ENCODE measurements around the gene HOXB6.

Gene HOXB6

DNA sequence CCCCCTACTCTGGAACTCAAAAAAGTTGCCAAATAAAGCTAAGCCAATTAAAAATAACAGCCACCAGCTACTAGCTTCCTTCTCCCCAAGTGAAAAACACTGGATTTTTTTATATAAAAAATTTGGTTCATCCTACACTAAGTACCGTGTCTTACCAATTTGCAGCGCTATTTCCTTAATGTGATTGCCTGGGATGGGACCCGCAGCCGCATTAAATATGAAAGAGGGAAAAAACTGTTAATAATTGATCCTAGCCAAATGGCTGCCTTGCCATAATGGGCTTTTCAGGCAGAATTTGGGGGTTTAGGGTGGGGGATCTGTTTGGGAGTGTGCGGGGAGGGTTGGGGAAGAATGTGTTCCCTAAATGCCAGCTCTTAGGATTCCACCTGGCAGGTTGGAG lies 19.3 kb upstream of the HOXB6 start:
- no peak for DNase-seq (ENCODE audit: low read depth, low spot score)
- no peak overlapping the region for H3K27ac ChIP-seq

DNA sequence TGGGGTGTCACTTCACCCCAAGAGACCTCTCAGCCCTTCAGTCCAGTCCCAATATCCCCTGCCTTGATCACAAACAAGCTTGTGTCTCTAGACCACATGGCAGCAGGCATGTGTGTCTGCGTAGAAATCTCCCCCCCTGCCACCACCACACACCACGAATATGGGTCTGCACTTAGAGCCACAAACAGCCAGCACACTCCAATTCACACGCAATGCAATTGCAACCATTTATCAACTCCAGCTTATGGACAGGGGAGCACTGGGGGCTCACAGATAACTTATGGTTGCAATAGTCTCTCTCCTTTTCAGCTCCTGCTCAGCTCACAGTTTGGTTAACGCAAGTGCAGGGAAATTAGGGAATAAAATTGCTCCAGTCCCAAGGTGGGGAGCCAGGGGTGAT lies 18.8 kb upstream of the HOXB6 start:
- H3K27ac ChIP-seq: no peak overlapping the region
- no peak for DNase-seq (ENCODE audit: low read depth, low spot score)

DNA sequence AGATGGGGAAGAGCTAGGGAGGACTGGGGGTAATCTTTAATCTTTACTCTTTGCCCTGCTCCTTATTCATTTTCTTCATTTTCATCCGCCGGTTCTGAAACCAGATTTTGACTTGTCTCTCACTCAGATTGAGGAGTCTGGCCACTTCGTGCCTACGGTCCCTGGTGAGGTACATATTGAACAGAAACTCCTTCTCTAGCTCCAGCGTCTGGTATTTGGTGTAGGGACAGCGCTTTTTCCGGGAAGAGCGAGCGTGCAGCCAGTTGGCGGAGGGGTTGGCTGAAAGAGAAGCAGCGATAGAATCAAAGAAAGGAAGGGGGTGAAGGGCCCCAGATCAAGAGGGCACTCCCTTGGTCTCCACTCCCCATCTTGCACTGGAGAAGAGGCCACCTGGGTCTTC lies 18.1 kb upstream of the HOXB6 start:
- H3K27ac ChIP-seq: no peak overlapping the region
- DNase-seq (ENCODE audit: low read depth, low spot score): no peak

DNA sequence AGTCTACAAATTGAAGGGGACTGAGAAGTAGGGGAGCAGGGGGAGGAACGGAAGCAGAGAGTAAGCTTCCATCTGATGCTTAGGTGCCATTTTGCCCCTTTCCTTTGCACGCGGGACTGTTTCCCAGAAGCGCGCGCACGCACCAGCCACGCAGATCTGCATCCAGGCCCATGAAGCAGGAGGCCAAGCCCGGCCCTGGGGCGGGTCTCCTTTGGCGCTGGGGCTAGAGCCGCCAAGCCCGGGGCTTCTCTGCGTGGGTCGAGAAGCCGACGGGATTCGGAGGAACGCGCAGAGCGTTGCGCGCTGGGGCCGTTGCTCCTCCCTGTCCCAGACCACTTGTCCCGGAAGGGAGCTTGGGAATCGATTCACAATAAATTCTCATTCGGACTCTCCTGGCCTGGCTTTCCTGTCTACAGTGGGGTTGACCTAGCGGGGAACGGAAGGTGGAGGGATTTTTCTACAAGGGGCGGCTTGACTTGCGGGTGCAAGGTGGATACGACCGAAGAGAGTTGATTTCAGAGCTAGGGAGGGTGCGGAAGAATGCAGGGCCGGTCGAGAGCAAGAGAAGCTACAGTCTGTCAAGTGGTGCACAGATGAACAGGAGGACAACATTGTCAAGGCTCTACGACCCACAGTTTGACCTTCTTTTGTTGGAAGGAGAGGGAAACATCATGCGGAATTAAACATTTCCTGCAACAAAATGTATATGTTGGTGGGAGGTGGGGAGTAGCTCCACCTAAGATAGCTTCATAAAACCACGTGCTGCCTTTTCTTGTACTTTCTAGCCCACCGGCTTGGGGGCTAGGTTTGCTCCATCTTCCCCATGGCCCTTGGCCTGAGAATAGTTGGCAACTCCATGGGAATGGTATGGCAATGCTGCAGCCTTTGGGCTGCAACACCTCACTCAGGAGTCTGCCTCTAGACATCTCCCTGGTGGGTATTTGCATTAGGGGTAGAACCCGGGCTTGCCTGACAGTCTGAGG lies 16.9 kb upstream of the HOXB6 start:
- H3K27ac ChIP-seq: no peak overlapping the region
- DNase-seq (ENCODE audit: low read depth, low spot score): no peak

DNA sequence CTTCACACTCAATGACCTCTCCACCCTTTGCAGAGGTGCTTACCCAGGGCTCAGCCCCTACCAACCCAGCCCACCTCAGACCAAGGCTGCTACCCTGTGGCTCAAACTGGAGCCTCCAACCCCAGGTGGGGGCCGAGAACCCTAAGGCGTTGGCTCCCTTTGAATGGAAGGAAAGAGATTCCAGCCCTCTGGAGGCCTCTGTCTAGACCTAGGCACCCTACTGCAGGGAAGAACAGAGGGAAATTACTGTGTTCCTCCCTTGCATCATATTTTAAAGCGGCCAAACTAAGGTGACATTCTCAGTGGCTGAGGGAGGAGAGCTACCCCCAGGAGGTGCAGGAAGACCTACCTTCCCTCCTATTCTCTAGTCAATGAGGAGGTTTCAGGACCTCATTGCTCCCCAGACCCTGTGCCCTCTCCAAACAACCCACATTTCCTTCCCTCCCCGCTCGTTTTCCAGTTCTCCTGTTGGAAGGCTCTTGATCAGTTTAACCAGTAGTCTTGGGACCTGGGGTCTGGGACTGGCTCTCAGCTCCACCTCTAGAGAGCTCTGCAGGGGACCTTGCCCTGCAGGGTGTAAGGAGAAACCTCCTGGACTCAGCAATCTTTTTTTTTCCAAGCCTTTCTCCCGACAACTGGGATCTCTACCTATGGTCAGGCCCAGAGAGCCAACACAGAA lies 15.8 kb upstream of the HOXB6 start:
- no peak for DNase-seq (ENCODE audit: low read depth, low spot score)
- H3K27ac ChIP-seq: no peak overlapping the region

DNA sequence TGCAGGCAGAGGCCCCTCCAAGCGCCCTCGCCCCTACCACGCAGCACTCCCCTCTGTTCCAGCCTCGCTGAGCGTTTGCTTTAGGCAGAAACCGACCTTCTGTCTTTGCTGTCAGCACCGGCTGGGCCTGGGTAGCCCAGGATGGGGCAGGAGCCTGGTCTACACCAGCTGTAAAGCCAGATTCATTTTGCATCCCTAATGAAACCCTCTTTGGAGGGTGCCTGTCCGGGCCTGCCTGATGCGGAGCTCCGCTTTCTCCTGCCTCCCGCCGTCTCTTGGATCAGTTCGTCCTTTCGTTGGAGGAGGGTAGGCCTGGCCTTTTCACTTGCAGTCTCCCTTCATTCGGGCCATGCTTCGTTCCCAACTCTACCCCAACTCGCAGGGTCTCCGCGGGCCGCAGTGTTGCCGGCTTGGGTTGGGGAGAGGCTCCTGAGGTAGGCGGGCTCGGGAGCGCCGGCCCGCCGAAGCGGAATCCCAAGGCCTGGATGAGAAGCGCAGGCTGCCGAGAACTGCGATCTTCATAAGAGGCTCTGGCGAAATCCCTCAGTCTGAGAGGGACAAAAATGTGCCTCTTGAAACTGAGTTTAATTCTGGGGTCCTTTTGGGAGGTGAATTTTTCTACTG lies 15.2 kb upstream of the HOXB6 start:
- H3K27ac ChIP-seq: no peak overlapping the region
- DNase-seq (ENCODE audit: low read depth, low spot score): no peak

DNA sequence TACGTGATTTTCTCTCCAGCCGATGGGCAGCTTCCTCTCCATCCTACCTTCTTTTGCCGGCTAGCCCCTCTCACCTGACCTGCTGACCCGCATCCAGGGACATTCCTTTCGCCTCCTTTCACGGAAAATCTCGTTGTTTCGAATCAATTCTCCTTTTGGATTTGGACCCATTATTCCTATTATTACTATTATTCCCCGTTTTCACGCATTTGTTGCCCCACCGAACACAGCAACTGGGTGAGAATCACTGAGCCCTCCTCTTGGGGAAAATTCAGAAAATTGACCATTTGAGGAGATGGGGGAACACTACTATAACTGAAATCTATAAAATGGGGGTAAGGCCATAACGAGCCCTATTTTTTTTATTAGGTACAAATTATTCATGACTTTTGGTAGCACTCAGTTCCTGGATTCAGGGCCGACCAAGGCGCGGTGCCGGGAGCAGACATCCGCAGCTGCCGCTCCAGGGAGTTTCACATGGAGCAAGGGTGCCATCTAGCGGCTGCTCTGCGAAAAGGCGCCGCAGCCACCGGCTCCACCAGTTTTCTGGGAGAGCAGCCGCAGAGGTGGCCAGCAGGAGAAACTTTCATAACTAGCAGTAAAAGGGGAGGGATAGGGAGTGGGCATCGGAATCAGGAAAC lies 13.6 kb upstream of the HOXB6 start:
- no peak overlapping the region for H3K27ac ChIP-seq
- DNase-seq (ENCODE audit: low read depth, low spot score): peak; percentile 18

DNA sequence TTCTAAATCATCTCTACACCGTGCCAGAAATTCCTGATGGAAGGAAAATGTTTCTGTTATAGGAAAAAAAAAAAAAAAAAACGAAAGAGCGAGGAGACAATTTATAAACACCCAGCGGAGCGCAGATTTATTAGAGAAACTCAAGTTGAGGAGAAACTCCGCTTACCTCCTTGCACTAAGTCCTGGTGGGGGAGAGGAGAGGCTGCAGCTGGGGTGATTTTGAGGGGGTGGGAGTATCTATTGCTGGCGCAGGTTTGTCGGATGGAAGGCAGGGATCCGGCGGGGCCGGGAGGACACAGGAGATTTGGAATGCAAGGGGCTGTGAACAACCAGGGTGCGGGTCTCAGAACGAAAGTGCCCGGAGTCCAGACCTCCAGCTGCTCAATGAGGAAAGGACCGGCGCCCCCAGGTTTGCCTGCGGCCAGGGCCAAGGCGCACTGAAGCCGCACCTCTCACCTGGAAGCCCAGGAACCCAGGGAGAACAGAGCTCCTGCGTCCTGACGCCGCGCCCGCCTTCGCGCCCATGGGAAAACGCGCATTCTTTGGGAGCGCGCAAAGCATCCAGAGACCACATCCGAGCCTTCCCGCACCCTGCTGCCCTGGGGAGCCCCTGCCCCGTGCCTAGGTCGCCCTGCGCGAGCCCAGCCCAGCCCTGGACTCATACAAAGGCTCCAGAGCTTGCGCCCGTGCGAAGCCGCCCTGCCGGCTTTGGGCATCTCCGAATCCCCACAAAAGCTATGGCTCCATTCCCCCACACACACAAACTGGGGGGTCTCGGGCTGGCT lies 12.9 kb upstream of the HOXB6 start:
- DNase-seq (ENCODE audit: low read depth, low spot score): no peak
- no peak overlapping the region for H3K27ac ChIP-seq

DNA sequence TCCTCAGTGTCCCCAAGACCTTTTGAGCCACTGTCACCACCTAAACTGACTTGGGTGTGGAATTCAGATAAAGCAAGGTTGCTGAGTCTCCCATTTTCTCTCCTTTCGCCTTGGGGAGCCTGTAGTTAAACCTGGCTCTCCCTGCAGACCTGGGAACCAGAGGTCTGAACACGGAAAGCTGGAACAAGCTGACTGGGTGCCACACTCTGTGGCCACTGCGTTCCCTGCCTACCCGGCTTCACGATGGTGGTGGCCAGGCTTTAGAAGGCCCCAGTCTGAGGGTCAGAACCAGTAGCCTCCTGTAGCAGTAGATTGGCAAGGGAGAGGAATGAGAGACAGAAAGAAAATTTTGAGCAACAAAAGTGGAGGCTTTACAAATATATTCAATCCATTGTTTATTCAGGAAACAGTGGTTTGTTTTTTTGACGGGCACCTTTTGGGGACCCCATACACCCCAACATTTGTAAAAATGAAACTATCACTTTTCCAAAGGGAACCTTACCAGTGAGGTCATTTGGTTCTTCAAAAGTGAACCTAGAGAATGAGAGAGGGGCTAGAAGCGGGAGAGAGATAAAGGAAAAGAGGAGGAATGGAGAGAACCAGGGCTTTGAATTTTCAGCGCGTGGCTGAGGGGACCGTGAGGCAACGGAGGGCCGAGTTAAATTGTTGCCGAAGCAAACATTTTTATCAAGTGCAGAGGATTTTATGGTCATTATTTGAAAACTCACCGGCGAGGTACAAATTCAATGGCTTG lies 12.1 kb upstream of the HOXB6 start:
- no peak for DNase-seq (ENCODE audit: low read depth, low spot score)
- no peak overlapping the region for H3K27ac ChIP-seq

DNA sequence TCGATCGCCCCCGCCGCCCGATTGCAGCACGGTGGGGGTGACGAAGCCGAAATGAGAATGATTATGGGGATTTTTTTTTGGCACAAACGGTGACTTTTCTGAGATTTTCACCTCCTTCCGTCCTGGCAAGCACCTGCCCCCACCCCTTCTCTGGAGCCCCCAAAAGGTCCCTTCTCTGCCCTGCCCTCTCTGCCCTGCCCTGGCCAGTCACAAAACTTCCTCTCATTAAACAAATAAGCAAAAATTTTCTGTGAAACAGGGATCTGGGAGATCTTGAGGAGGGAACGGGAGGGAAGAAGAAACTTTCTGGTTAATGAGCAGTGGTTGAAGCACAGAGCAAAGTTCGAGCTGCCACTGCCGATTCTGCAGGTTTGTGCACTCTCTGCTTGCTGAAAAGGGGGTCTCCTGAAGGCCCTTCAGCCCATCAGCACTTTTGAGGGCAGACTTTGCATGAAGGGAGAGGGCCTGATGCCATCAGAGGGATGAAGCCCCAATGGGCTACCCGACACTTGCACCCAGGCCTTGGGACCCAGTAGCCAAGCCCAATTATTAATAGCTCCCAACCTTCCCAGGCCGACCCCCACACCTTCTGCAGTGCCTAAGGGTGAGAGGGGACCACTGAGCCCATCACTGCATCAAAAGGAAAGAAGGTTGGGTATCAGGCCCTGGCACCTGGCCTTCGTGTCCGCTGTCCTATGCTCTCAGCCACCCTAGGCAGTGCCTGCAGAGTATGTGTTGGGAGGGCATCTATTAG lies 11.4 kb upstream of the HOXB6 start:
- no peak for DNase-seq (ENCODE audit: low read depth, low spot score)
- no peak overlapping the region for H3K27ac ChIP-seq

DNA sequence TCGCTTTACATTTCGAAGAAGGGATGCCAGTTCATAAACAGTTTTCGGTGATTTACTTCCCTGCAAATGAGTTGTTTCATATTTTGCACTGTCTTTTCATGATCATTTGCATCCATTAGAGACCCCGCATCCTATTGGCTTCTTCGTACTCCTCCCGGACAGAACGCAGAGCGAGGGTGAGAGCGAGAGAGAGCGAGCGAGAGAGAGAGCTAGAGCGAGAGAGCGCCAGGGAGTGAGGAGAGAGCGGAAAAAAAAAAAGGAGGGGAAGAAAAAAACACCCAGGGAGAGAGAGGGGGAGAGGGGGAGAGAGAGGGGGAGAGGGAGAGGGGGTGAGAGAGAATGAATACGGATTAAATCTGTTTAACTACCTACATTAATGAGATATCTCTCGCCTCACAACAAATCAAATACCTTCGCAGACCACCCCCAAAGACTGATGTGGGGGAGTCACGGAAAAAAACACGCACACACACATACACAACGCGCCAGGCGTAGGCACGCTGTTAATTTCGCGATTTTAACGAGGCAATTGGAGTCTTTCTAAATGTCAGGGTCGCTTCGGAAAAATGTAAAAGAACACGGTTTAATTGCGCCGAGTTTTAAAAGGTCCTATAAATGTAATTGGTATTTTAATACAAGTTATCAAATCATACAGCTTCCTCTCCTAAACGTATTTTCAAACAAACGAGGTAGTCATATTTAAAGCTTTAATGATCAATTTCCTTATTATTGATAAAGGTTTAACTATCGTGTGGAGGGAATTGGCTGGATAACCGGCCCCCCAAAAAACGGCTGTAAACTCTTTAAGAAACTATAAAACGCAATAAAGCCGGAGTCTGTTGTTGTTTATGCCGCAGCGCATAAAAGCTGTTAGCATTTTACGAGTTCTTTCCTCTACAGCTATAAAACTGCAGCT lies 10.5 kb upstream of the HOXB6 start, which contains the start of gene HOXB8:
HOXB8 (minus strand) TSS at position 246 of the 916 bp plus-strand sequence. CDS start 588 bp downstream, outside the sequence.
- no peak for DNase-seq (ENCODE audit: low read depth, low spot score)
- no peak within 1 kb of the TSS for H3K27ac ChIP-seq

DNA sequence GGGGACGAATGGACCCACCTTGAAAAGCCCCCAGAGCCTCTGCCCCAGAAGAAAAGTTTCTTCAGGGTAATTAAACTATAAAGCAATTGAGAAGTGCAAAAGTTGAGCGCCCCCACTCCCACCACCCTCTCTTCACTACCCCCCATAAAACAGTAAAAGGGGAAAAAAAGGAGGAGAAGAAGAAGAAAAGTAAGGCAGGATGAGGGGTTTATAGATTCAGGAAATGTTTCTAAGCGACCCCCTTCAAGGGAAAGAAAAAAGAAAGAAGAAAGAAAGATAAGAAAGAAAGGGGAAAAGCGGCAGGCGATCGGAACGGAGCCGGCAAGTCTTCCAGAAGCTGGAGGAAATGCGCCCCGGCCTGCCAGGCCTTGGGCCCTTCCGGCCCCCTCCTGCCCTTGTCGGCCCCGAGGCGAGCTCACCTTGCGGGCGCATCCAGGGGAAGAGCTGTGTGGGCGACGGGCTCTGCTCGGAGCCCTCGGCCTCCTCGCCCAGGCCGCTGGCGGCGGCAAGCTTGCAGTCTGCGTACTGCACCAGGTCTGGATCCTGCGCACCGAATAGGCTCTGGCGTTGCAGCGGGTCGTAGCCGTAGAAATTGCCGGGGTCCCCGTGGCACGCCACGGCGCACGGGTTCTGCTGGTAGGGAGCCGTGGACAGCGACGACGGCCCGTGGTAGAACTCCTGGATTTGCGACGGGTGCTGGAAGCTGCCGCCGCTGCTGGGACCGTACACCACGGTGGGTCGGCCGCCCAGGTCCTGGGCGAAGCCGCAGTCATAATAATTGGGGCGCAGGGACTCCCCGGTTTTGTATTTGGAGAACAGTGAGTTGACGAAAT lies 9.3 kb upstream of the HOXB6 start:
- H3K27ac ChIP-seq: no peak overlapping the region
- DNase-seq (ENCODE audit: low read depth, low spot score): no peak

DNA sequence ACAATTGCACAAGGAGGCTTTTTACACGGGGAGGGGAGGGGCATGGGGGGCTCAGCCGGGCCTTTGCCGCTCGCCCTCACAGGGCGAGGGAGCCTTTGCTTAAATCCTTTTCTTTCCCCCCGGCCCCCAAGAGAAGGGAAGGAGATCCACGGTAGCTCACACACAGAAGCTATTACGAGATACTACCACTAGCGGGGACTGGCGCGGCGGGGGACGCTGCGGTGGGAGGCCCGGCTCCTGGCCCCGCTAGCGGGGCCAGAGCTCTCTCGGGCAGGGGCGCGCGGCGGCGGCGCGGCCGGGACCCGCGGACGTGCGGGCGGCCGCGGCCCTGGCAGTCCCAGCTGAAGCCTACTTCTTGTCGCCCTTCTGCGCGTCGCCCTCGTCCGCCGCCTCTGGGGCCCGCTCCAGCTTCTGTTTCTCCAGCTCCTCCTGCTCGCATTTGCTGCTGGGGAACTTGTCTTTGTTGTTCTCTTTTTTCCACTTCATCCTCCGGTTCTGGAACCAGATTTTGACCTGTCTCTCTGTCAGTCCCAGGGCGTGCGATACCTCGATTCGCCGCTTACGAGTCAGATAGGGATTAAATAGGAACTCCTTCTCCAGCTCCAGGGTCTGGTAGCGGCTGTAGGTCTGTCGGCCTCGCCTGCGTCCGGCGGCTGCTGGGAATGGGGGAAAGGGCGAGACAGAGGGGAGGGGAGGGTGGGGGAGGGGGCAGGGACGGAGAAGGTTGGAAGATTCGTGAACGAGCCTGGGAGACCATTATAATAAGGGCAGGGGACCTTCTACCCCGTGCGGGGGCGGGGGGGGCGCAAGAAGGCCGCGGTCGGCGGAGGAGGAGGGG lies 8.3 kb upstream of the HOXB6 start:
- H3K27ac ChIP-seq: peak overlapping the region; percentile 57
- DNase-seq (ENCODE audit: low read depth, low spot score): no peak

DNA sequence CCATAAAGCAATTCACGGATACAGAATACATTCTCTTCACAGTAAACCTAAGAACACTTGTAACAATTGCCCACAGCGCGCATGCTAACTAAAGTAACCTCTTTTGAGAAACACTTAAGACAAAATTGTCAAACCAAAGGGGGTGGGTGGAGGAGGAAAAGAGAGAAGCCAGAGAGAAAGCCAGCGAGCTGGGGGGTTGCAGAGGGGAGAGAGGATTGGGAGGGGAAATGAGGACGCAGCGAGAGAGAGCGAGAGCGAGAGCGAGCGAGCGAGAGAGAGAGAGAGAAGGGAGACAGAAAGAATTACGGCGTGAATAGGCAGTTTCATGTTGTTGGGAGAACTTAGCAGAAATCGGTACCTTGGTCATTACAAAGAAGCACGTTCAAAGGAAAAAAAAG lies 7.7 kb upstream of the HOXB6 start:
- H3K27ac ChIP-seq: peak overlapping the region; percentile 57
- no peak for DNase-seq (ENCODE audit: low read depth, low spot score)

DNA sequence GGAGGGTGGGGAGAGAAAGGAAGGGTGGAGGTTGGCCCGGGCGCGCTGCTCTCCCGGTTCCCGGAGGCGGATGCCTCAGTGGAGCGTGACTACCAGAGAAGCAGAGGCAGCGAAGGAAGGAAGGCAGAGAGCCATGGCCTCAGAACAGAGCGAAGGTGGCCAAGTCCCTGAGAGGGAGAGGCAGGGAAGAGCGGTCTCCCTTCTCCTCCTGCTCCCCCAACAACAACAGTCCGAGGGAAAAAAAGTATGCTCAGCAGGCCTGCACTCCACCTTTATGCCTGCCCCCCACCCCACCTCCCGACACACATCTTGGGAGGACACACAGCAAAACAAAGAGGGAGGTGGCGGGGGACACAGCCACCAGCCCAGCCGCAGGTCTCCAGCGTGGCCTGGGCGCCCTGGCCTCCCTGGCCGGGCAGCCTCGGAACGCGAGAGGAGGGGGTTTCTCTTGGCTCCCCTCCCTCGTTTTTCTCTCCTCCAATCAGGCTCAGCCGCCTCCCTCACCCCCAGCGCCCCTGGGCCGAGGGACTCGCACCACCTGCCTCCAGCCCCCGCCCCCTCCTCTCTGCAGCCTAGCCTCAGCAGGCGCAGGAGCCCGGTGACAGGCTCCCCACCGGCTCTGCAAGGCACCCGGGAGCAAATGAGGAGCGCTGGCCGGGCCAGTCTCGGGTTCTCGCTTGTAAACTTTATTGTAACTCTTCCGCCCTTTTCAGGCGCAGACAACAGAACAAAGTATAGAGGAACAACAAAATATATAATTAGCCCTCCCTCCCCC lies 7.1 kb upstream of the HOXB6 start:
- DNase-seq (ENCODE audit: low read depth, low spot score): no peak
- H3K27ac ChIP-seq: peak overlapping the region; percentile 57
